Neural progenitor cell (in vitro differentiated cells): ENCODE measurements around the gene TLL2.

ENCODE experiments used
- EZH2 ChIP-seq: fragments of 200-600 bp; sonication (generic); IDR thresholded peaks from 2 replicates; pipeline ENCODE4 v1.6.1; 2017; ENCODE audit warnings: antibody characterized with exemption, mild to moderate bottlenecking, moderate library complexity
- EZH2phosphoT487 ChIP-seq: fragments of 200-600 bp; sonication (generic); IDR thresholded peaks from 2 replicates; pipeline ENCODE4 v1.6.1; 2017; ENCODE audit warnings: antibody characterized with exemption
- TF ChIP-seq, protein P1 (sequence below): fragments of 200-600 bp; sonication (generic); IDR thresholded peaks from 2 replicates; pipeline ENCODE4 v1.5.1; 2017; ENCODE audit warnings: antibody characterized with exemption, mild to moderate bottlenecking

DNA sequence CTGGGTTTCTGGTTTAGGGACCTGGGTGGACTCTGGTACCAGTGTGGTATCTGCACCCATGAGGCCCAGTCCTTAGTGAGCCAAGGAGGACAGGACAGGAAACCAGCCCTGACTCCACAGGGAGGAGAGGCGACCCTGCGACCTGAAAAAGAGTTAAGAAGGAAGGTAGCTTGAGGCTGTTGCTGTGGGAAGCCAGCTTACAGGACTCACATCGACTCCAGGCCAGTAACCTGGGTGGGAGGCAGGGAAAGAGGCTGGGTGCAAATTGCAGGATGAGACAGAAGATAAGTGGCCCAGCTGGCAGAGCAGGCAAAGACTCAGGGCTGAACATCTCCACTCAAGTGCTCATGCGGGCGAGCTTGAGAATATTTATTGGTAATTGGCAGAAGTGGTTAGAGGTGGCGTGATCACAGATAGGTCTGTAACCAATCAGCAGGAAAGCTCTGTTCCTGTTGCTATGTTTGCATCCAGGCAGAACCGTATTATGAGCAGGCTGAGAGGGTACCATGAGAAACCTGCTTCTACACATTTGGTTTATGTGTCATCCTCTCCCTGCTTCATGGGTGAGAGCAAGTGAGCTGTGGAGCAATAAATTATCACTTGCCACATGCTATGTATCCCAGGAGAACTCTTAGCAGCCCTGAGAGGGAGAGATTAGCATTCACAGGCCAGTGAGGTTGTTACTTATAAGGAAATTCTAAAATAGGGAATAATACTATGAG, 11.0 kb downstream of the TLL2 start:
- TF ChIP-seq, protein P1, sequence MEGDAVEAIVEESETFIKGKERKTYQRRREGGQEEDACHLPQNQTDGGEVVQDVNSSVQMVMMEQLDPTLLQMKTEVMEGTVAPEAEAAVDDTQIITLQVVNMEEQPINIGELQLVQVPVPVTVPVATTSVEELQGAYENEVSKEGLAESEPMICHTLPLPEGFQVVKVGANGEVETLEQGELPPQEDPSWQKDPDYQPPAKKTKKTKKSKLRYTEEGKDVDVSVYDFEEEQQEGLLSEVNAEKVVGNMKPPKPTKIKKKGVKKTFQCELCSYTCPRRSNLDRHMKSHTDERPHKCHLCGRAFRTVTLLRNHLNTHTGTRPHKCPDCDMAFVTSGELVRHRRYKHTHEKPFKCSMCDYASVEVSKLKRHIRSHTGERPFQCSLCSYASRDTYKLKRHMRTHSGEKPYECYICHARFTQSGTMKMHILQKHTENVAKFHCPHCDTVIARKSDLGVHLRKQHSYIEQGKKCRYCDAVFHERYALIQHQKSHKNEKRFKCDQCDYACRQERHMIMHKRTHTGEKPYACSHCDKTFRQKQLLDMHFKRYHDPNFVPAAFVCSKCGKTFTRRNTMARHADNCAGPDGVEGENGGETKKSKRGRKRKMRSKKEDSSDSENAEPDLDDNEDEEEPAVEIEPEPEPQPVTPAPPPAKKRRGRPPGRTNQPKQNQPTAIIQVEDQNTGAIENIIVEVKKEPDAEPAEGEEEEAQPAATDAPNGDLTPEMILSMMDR, result no peak
- no peak for TF ChIP-seq EZH2
- no peak for TF ChIP-seq EZH2phosphoT487
